M059J (cell line): ENCODE measurements around the gene ZNF518B. TPM values are rescaled to one million over a fixed set of nuclear protein-coding genes. Genes with fewer than 3 reads are reported as not detected.

ENCODE experiments used
- DNase-seq: peaks from one replicate; pipeline ENCODE4 v3.0.0-alpha.2; 2012; ENCODE audit warnings: low read depth
- total RNA-seq: library from RNA; depleted of rRNA; stranded (reverse); fragments of >200 nt; shearing (Covaris generic); gene quantifications from 2 replicates; pipeline ENCODE4 v1.2.3, GENCODE V29; 2014

ZNF518B gene
- total RNA-seq, 1 experiment from 2014 or later = 7.1 TPM

DNA sequence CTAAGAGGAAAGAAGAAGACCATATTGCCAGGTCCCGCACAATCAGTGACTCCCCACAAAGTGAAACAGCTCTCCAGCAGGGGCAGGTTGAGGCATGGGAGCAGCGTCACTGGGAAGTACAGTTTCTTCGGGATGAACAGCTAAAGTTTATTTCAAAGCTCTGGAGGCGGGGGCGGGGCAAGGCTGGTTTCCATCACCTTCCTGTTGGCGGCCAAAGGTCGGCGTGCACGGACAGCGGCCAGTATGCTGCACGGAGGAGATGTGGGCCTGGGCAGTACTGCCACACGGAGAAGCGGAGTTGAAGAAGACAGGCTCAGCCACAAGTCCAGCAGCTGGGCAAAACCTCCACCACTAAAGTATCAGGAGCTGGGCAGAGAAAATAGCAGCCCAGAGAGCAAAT is 951 bp upstream of the ZNF518B start:
- no peak for DNase-seq

DNA sequence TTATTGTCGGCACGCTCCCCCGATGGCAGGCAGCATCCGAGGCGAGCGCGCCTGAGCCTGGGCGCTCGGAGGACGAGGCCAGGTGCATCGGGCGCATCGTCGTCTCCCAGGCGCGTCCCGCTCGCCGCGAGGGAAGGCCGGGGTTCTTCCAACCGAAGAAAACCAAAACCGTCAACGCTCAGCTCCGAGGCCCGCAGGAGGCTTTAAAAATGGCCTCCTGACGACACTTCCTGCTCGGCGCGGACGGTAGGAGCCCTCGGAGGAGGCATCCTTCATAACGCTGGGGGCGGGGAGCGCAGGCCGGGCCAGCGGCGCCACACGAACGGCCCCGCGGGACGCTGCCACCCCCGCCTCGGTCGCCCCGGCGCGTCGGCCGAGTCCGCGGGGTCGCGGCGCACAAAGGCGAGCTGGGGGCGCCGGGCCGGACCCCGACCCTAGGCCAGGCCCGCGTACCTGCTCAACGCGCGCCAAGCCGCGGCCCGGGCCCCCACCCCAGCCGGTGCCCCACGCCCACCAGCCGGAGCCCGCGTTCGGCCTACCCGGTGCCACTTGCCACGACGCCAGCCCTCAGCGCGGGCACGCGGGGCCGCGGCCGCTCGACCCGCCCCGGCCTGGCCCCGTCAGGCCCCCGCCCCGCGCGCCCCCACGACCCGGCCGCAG is 501 bp downstream of the ZNF518B start:
- DNase-seq = peak; percentile 27

DNA sequence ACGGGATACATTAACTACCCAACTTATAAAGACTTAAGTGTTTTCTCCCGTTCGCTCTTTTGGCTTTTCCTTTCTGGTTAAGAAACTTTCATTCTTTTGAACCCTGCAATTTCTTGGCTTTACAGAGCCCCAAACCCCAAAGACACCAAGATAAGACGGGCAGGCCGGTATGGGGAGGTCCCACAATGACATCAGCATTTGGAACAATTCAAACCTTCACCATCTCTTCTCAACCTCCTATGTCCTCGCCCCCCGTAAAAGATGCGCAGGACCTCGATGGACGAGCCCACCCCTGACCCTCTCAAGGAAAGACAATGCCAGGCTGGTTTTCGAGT is 999 bp downstream of the ZNF518B start:
- no peak for DNase-seq

DNA sequence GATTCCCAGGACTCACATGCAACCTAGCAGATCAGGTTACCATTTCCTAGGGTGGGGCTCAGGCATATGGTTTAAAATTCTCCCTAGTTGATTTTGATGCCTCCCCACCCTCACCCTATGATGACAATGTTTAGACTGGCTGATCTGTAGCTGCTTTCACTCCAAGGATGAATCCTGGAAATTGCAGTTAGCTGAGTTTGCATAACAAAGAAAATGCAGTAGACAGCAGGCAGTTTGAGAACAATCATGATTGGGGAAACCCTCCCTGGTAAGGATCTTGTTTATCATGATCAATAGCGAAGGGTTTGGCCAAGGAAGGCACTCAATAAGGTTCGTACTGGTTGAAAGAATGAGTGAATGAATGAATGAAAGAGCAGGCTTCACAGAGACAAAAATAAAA is 2.1 kb downstream of the ZNF518B start:
- no peak for DNase-seq

DNA sequence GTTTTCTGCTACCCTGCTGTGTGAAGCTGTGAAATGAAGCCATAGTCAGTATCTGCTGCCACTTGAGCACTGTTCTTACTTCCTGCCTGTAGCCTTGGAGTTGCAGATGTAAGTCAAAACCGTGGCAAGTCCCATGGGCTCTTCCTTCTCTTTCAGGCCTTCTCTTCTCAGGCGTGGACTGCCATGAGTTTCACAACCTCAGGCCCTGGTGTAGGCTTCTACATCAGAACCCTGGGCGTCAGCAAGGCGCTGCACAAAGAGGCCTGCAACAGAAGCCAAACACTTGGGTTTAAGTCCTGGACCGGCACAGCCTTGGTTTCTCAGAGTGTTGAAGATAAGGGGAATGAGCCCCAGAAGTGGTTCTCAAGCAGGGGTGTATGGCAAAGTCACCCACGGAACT is 2.5 kb downstream of the ZNF518B start:
- no peak for DNase-seq

DNA sequence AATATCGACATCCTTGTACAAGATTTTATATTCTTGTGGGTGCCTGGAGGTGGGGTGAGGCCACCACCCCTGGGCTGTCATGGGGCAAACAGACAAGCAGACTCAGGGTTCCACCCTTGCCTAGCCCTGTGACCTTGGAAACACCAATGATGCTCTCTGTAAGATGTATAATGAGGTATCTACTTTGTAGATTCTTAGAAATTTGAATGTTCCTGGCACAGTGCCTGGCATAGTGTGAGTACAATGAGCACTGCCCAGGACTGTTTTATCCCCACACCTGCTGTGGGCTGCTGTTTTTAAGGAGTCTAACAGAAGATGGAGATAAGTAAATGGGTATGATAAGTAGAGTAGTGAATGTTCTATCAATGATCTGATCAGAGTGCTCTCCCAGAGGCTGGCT is 3.1 kb downstream of the ZNF518B start:
- no peak for DNase-seq

DNA sequence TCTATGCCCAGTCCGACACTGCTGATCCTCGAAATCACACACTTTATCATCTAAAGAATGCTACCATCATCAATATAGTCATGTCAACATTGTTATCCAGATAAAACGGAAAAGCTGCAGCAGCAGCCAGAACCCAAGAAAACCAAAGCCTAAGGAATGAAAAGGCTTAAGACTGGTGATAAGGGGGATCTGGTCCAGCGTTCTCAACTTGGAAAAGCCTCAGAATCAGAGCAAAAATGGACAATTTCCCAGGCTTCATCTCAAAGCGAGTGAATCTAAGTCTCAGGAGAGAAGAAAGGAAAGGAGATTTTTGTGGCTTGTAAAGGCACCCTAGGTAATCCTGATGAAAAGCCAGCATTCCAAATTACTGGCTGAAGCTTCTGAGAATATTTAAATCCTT is 8.2 kb downstream of the ZNF518B start:
- no peak for DNase-seq

DNA sequence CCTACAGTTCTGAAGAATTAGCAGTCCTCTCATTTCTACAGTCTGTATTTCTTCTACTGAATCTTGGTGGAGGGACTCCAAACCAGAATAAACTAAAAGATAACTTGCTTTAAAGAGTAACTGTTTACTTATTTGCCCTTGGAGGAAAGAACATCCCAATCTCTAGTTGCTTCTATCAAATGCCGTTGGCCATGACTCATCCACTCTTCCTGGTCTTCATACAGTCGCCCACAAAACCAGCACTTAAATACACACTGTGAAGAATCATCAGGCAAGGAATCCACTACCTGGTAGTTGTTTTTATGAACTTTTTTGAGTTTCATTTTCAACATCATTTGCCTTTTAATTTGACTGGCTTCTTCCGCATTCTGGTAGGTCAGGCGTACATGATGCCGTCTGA is 14.2 kb downstream of the ZNF518B start:
- DNase-seq = peak; percentile 78

DNA sequence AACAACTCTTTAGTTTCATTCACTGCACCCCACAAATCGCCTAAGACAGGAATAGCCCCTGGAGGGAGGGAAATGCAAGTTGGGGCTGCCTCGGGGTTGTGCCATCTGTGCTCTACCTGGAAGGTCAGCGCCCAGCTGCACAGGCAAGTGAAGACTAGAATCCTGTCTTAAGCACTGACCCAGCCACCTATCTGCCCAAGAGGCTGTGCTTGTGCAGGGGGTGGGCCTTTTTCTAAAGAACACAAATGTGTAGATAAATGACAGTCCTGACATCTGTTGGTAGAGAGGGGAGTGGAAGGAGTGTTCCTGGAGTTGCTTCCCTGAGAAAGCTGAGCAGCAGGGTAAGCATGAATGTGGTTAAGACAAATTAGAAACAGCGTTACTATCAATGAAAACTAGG is 15.7 kb downstream of the ZNF518B start:
- DNase-seq = no peak

DNA sequence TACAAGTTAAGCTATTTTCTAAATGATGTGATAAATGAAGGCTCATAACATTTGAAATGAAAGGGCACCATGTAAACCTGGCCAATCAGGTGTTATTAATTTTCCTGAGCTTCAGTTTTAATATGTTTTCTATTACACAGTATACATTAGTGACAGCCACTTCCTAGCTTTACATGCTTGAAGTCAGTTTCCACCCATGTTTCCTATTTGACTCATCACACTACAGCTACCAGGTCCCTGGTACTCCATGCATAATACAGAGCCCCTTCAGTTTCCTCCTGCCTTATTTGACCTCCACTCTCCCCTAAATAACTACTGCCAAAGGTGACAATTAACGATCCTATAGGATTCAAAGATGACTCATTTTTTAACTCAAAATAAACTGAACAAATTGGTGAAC is 18.3 kb downstream of the ZNF518B start:
- no peak for DNase-seq

DNA sequence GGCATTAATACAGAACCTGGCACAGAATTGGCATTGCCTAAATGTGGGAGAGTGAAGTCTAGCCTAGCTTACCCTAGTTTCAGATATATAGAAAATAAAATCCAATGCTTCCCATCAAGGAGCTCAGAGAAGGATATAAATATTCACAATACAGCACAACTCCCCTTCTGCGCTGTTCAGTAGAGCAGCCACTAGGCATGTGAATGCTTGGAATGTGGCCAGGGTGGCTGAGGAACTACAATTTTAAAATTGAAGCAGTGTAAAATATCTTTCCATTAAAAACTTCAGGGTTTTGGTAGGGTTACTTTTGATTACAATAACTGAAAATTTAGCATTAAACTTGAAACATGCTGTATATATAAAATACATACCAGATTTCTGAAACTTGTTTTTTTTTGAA is 19.5 kb downstream of the ZNF518B start:
- DNase-seq = no peak

DNA sequence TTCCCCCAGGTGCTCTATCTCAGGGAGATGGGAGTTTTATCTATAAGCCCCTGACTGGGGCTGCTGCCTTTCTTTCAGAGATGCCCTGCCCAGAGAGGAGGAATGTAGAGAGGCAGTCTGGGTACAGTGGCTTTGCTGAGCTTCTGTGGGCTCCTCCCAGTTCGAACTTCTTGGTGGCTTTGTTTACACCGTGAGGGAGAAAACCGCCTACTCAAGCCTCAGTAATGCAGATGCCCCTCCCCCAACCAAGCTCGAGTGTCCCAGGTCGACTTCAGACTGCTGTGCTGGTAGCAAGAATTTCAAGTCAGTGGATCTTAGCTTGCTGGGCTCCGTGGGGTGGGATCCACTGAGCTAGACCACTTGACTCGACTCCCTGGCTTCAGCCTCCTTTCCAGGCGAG is 29.5 kb downstream of the ZNF518B start:
- peak; percentile 25 for DNase-seq

DNA sequence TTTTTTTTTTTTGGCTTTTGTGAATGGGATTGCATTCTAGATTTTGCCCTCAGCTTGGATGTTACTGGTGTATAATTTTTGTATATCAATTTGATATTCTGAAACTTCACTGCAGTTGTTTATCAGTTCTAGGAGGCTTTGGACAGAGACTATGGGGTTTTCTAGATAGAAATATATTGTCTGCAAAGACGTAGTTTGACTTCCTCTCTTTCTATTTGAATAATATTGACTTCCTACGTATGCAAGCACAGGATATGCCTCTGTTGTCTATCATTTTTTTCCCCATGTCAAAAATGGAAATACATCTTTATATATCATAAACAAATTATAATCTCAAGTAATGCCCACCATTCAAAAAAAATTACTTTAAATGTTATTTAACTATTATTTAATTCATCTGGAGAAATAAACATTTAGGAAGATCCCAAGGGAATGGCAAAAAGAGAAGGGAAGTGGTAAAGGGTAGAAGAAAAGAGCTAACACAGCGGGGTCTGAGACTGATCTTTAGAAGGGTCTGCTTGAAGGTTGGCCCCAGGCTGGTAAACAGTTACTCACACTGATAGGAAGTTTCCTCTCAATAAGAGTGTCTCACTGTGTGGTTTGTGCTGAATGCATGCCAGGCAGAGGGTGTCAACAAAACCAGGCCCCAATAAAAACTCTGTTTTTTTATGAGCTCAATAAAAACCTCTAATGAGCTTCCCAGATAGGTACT is 35.7 kb downstream of the ZNF518B start:
- peak; percentile 59 for DNase-seq

DNA sequence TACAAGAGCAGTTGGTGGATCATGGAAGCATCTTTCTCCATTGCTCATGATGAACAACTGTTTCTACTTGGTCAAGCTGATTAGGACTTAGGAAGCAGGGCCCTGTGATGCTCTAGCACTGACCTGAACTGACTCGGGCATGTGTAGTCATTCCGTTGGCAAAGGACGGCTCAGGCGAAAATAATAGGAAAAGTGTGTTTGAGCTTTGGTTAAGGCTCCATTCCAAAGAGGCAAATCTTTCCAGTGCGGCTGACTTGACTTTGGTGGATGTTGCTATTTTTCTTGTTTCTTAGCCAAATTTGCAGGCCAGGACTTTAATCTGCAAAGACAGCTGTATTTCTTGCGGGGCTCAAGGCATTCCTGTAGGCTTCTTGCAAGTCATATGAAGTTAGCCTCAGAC is 39.5 kb downstream of the ZNF518B start:
- DNase-seq = no peak

DNA sequence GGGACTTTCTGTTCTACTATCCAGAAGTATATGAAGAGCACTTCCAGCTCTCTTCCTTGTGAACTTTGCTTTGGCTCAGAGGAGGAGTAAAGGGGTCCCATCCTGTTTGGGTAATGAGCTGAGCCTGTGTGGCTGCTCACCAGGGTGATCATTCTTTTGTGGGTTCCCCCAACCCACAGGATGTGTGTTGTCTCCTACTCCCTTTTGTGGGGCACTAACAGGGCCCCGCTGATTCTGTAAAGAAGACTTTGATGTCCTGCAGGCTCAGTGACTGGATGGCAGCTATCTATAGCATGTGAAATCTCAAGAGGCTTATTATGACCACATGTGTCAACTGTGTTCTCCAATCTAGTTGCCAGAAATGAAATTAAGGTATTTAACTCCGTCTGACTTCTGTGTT is 40.8 kb downstream of the ZNF518B start:
- no peak for DNase-seq

DNA sequence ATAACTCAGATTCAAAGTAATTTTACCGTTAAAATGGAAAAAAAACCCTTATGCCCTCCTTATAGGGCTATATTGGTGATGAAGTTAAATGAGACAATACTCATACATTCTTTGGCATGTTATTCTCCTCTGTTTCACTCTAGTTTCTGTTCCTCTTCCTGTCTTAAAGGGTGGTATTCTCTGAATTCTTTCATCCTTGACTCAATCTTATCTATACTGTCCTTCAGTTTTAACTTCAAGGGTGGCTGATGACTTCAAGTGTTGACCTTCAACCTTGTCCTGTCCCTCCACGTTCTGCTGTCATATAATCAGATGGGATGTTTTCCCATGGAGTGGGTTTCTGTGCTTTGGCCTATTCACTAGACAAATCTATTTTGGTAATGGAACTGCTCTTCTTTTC is 44.0 kb downstream of the ZNF518B start:
- no peak for DNase-seq

DNA sequence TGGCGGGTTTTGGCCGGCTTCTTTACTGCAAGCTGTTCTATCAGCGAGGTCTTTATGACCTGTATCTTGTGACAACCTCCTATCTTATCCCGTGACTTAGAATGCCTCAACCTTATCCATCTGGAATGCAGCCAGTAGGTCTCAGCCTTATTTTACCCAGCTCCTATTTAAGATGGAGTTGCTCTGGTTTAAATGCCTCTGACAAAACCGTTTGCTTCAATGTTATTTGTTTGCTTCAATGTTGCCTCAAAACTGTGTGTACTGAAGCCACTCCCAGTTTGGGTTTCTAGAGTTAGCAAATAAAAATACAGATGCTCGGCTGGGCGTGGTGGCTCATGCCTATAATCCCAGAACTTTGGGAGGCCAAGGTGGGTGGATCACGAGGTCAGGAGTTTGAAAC is 51.6 kb downstream of the ZNF518B start:
- no peak for DNase-seq

DNA sequence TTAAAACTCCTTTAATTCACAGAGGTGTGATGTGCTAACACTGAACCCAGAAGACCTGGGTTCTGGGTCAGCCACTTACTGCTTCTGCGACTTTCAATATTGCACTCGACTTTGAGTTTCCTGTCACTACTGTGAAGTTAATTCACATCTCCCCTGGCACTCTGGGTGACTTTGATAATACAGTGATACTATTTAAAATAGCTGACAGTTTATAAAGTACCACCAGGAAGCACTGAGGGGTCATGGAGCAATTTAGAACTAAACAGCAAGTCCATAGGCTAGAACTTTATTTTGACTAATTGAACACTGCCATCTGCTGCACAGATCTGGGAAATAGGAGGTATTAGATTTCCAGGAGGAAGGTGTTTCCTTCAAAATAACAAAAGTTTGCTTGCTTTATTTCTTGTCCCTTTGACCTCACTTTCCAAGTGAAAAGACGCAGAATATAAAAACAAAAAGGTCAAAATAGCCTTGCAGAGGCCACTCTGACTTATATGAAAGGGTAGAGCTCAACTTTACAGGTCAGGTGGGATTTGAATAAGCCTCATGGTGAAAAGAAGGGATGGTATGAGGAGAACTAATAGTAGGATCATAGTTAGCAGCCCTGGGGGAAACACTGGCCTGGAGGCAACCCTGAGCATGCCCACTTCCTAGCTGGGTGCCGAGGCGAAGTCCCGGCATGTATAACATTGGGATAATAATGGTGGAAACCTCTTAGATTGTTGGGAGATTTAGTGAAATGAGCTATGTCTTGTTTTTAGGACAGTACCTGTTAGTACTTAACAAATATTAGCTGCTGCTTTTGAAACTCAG is 53.4 kb downstream of the ZNF518B start:
- peak; percentile 70 for DNase-seq

DNA sequence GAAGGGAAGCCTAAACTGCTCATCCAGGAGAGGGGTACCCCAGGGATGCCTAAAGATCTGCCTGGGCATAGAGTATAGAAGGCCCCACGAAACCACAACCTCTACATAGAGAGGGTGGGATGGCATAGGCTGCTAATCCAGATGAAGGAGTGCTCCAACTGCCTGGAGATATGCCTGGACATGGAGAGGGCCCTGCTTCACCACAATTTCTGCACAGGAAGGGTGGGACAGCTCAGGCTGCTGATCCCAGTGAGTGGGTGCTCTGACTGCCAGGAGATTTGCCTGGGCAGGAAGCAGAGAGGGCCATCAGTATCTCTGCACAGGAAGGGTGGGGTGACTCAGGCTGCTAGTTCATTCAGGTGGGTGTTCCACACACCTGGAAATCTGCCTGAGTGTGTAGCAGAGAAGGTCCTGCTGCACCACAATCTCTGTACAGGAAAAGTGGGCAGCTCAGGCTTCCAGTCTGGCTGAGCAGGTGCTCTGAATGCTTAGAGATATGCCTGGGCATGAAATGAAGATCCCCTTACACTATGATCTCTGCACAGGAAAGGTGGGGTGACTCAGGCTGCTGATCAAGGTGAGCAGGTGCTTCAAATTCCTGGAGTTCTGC is 61.1 kb downstream of the ZNF518B start:
- DNase-seq = no peak
